Measurements from ENCODE around the gene ATP11A.

Gene ATP11A

GRCh38 chr13:112814905-112815585 lies 125.2 kb downstream of the ATP11A start:
- peak; percentile 16 for DNase-seq (ENCODE audit: low read depth)
- Histone ChIP-seq H3K9me3 (ENCODE audit: control insufficient read depth, low read length) (no peaks in the 10 kb centered on the region), H3K27me3 (replicated peaks; ENCODE audit: control insufficient read depth, insufficient read depth, low read length) (no peaks in the 10 kb centered on the region), H3K9ac (ENCODE audit: low read length) (no peak overlapping the region), H3K4me3 (ENCODE audit: low read length) (no peak overlapping the region), H3K4me1 (ENCODE audit: control insufficient read depth, insufficient read depth, low read length) (peaks cover 4% of the 10 kb centered on the region), H3K36me3 (ENCODE audit: control insufficient read depth, insufficient read depth, low read length, severe bottlenecking) (peaks cover 9% of the 10 kb centered on the region)

- Histone ChIP-seq H3K4me3 (ENCODE audit: low read length) (no peak overlapping the region), H3K27me3 (replicated peaks; ENCODE audit: control insufficient read depth, insufficient read depth, low read length) (no peaks in the 10 kb centered on the region), H3K9me3 (ENCODE audit: control insufficient read depth, low read length) (no peaks in the 10 kb centered on the region), H3K9ac (ENCODE audit: low read length) (no peak overlapping the region), H3K36me3 (ENCODE audit: control insufficient read depth, insufficient read depth, low read length, severe bottlenecking) (peaks cover 11% of the 10 kb centered on the region), H3K4me1 (ENCODE audit: control insufficient read depth, insufficient read depth, low read length) (peaks cover 4% of the 10 kb centered on the region)
- DNase-seq (ENCODE audit: low read depth): no peak
Measured at GRCh38 chr13:112815871-112816270, 126.0 kb downstream of the ATP11A start.

- Histone ChIP-seq H3K4me3 (ENCODE audit: low read length) (no peak overlapping the region), H3K36me3 (ENCODE audit: control insufficient read depth, insufficient read depth, low read length, severe bottlenecking) (peaks cover 11% of the 10 kb centered on the region), H3K27me3 (replicated peaks; ENCODE audit: control insufficient read depth, insufficient read depth, low read length) (no peaks in the 10 kb centered on the region), H3K9ac (ENCODE audit: low read length) (no peak overlapping the region), H3K9me3 (ENCODE audit: control insufficient read depth, low read length) (no peaks in the 10 kb centered on the region), H3K4me1 (ENCODE audit: control insufficient read depth, insufficient read depth, low read length) (peaks cover 4% of the 10 kb centered on the region)
- no peak for DNase-seq (ENCODE audit: low read depth)
Measured at GRCh38 chr13:112818040-112818697, 128.3 kb downstream of the ATP11A start.

GRCh38 chr13:112818698-112819045 lies 128.8 kb downstream of the ATP11A start:
- no peak overlapping the region for H3K4me3 ChIP-seq (ENCODE audit: low read length)
- H3K9ac ChIP-seq (ENCODE audit: low read length): no peak overlapping the region
- DNase-seq (ENCODE audit: low read depth): no peak
- peaks cover 11% of the 10 kb centered on the region for H3K36me3 ChIP-seq (ENCODE audit: control insufficient read depth, insufficient read depth, low read length, severe bottlenecking)
- H3K9me3 ChIP-seq (ENCODE audit: control insufficient read depth, low read length): no peaks in the 10 kb centered on the region
- no peaks in the 10 kb centered on the region for H3K27me3 ChIP-seq (replicated peaks; ENCODE audit: control insufficient read depth, insufficient read depth, low read length)
- peaks cover 4% of the 10 kb centered on the region for H3K4me1 ChIP-seq (ENCODE audit: control insufficient read depth, insufficient read depth, low read length)

GRCh38 chr13:112819111-112819510 lies 129.3 kb downstream of the ATP11A start:
- Histone ChIP-seq H3K4me1 (ENCODE audit: control insufficient read depth, insufficient read depth, low read length) (peaks cover 4% of the 10 kb centered on the region), H3K9ac (ENCODE audit: low read length) (no peak overlapping the region), H3K36me3 (ENCODE audit: control insufficient read depth, insufficient read depth, low read length, severe bottlenecking) (peaks cover 15% of the 10 kb centered on the region), H3K9me3 (ENCODE audit: control insufficient read depth, low read length) (no peaks in the 10 kb centered on the region), H3K27me3 (replicated peaks; ENCODE audit: control insufficient read depth, insufficient read depth, low read length) (no peaks in the 10 kb centered on the region), H3K4me3 (ENCODE audit: low read length) (no peak overlapping the region)
- DNase-seq (ENCODE audit: low read depth): no peak

GRCh38 chr13:112819816-112820215 lies 130.0 kb downstream of the ATP11A start:
- no peak for DNase-seq (ENCODE audit: low read depth)
- no peak overlapping the region for H3K4me3 ChIP-seq (ENCODE audit: low read length)
- peaks cover 21% of the 10 kb centered on the region for H3K36me3 ChIP-seq (ENCODE audit: control insufficient read depth, insufficient read depth, low read length, severe bottlenecking)
- H3K9ac ChIP-seq (ENCODE audit: low read length): no peak overlapping the region
- no peaks in the 10 kb centered on the region for H3K9me3 ChIP-seq (ENCODE audit: control insufficient read depth, low read length)
- no peaks in the 10 kb centered on the region for H3K27me3 ChIP-seq (replicated peaks; ENCODE audit: control insufficient read depth, insufficient read depth, low read length)
- H3K4me1 ChIP-seq (ENCODE audit: control insufficient read depth, insufficient read depth, low read length): peaks cover 3% of the 10 kb centered on the region

GRCh38 chr13:112820318-112820717 lies 130.5 kb downstream of the ATP11A start:
- no peak overlapping the region for H3K9ac ChIP-seq (ENCODE audit: low read length)
- H3K36me3 ChIP-seq (ENCODE audit: control insufficient read depth, insufficient read depth, low read length, severe bottlenecking): peaks cover 21% of the 10 kb centered on the region
- DNase-seq (ENCODE audit: low read depth): no peak
- H3K4me3 ChIP-seq (ENCODE audit: low read length): no peak overlapping the region
- H3K9me3 ChIP-seq (ENCODE audit: control insufficient read depth, low read length): no peaks in the 10 kb centered on the region
- H3K27me3 ChIP-seq (replicated peaks; ENCODE audit: control insufficient read depth, insufficient read depth, low read length): no peaks in the 10 kb centered on the region
- no peaks in the 10 kb centered on the region for H3K4me1 ChIP-seq (ENCODE audit: control insufficient read depth, insufficient read depth, low read length)

GRCh38 chr13:112821340-112822055 lies 131.7 kb downstream of the ATP11A start:
- peaks cover 24% of the 10 kb centered on the region for H3K36me3 ChIP-seq (ENCODE audit: control insufficient read depth, insufficient read depth, low read length, severe bottlenecking)
- H3K4me3 ChIP-seq (ENCODE audit: low read length): no peak overlapping the region
- no peaks in the 10 kb centered on the region for H3K4me1 ChIP-seq (ENCODE audit: control insufficient read depth, insufficient read depth, low read length)
- H3K9ac ChIP-seq (ENCODE audit: low read length): no peak overlapping the region
- no peak for DNase-seq (ENCODE audit: low read depth)
- H3K9me3 ChIP-seq (ENCODE audit: control insufficient read depth, low read length): no peaks in the 10 kb centered on the region
- H3K27me3 ChIP-seq (replicated peaks; ENCODE audit: control insufficient read depth, insufficient read depth, low read length): no peaks in the 10 kb centered on the region

- H3K4me1 ChIP-seq (ENCODE audit: control insufficient read depth, insufficient read depth, low read length): no peaks in the 10 kb centered on the region
- H3K9ac ChIP-seq (ENCODE audit: low read length): no peak overlapping the region
- no peaks in the 10 kb centered on the region for H3K27me3 ChIP-seq (replicated peaks; ENCODE audit: control insufficient read depth, insufficient read depth, low read length)
- peaks cover 32% of the 10 kb centered on the region for H3K36me3 ChIP-seq (ENCODE audit: control insufficient read depth, insufficient read depth, low read length, severe bottlenecking)
- no peak overlapping the region for H3K4me3 ChIP-seq (ENCODE audit: low read length)
- no peak for DNase-seq (ENCODE audit: low read depth)
- no peaks in the 10 kb centered on the region for H3K9me3 ChIP-seq (ENCODE audit: control insufficient read depth, low read length)
Measured at GRCh38 chr13:112822851-112823250, 133.0 kb downstream of the ATP11A start.

GRCh38 chr13:112824429-112824828 lies 134.6 kb downstream of the ATP11A start:
- H3K4me3 ChIP-seq (ENCODE audit: low read length): no peak overlapping the region
- no peaks in the 10 kb centered on the region for H3K4me1 ChIP-seq (ENCODE audit: control insufficient read depth, insufficient read depth, low read length)
- no peak for DNase-seq (ENCODE audit: low read depth)
- H3K36me3 ChIP-seq (ENCODE audit: control insufficient read depth, insufficient read depth, low read length, severe bottlenecking): peaks cover 34% of the 10 kb centered on the region
- H3K9me3 ChIP-seq (ENCODE audit: control insufficient read depth, low read length): no peaks in the 10 kb centered on the region
- no peak overlapping the region for H3K9ac ChIP-seq (ENCODE audit: low read length)
- no peaks in the 10 kb centered on the region for H3K27me3 ChIP-seq (replicated peaks; ENCODE audit: control insufficient read depth, insufficient read depth, low read length)

GRCh38 chr13:112825071-112825470 lies 135.2 kb downstream of the ATP11A start:
- DNase-seq (ENCODE audit: low read depth): no peak
- Histone ChIP-seq H3K27me3 (replicated peaks; ENCODE audit: control insufficient read depth, insufficient read depth, low read length) (no peaks in the 10 kb centered on the region), H3K9ac (ENCODE audit: low read length) (no peak overlapping the region), H3K4me3 (ENCODE audit: low read length) (no peak overlapping the region), H3K4me1 (ENCODE audit: control insufficient read depth, insufficient read depth, low read length) (no peaks in the 10 kb centered on the region), H3K9me3 (ENCODE audit: control insufficient read depth, low read length) (no peaks in the 10 kb centered on the region), H3K36me3 (ENCODE audit: control insufficient read depth, insufficient read depth, low read length, severe bottlenecking) (peaks cover 31% of the 10 kb centered on the region)
